Mesothelial cell of epicardium (in vitro differentiated cells): ENCODE measurements around the gene LRRN3. TPM values are rescaled to one million over a fixed set of nuclear protein-coding genes. Genes with fewer than 3 reads are reported as not detected.

Source experiments
- DNase-seq, 2 experiments: peaks; one replicate each; pipeline ENCODE4 v3.0.0; 2021; ENCODE audit warnings: low spot score in 2 of 2; ENCODE audit not compliant: unreplicated experiment in 2 of 2
- H3K27ac Mint-ChIP-seq: 2 replicates; pipeline ENCODE4 v1.8.0; 2021; ENCODE audit warnings: mixed read lengths
- H3K27me3 Mint-ChIP-seq: 2 replicates; pipeline ENCODE4 v1.8.0; 2021; ENCODE audit warnings: low read depth, mixed read lengths
- H3K36me3 Mint-ChIP-seq: 2 replicates; pipeline ENCODE4 v1.8.0; 2021; ENCODE audit warnings: mixed read lengths
- H3K4me1 Mint-ChIP-seq: 2 replicates; pipeline ENCODE4 v1.8.0; 2021; ENCODE audit warnings: mixed read lengths
- H3K4me3 Mint-ChIP-seq: 2 replicates; pipeline ENCODE4 v1.8.0; 2021; ENCODE audit warnings: mild to moderate bottlenecking, moderate library complexity, mixed read lengths
- H3K9me3 Mint-ChIP-seq: 2 replicates; pipeline ENCODE4 v1.8.0; 2021; ENCODE audit warnings: mixed read lengths
- total RNA-seq: library from RNA; stranded (reverse); gene quantifications from 3 replicates; pipeline ENCODE4 v1.2.1, GENCODE V29; 2021
- TF ChIP-seq, protein P1 (sequence below): fragments of 200-600 bp; sonication (generic); IDR thresholded peaks from one replicate; pipeline ENCODE4 v1.5.0; 2021; ENCODE audit warnings: antibody characterized with exemption; ENCODE audit not compliant: unreplicated experiment

The LRRN3 gene
- total RNA-seq, 1 donor from 2014 or later: 9.4 TPM

DNA sequence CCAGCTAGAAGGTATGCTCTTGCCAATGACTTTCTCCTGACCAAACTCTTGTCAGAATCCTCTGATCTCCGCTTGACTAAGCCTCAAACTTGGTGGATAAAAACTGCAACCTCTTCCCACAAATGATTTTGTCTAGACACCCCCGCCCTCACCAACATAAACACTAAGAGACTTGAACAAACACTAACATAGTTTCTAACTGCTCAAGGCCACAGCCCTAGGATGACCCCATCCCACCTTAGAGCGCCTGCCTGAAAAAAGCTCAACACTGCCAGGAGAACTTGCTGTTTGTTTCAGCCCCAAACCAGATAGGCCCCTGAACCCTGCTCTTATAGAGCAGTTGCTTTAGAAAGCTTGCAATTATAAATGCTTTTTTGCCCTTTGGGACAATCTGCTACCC is 71.8 kb downstream of the LRRN3 start:
- Mint-ChIP-seq H3K4me1 (no peaks in the 10 kb centered on the region), H3K9me3 (no peaks in the 10 kb centered on the region), H3K4me3 (no peak overlapping the region), H3K36me3 (no peaks in the 10 kb centered on the region), H3K27me3 (no peaks in the 10 kb centered on the region), H3K27ac (no peak overlapping the region)
- no peak for DNase-seq
- TF ChIP-seq, protein P1, sequence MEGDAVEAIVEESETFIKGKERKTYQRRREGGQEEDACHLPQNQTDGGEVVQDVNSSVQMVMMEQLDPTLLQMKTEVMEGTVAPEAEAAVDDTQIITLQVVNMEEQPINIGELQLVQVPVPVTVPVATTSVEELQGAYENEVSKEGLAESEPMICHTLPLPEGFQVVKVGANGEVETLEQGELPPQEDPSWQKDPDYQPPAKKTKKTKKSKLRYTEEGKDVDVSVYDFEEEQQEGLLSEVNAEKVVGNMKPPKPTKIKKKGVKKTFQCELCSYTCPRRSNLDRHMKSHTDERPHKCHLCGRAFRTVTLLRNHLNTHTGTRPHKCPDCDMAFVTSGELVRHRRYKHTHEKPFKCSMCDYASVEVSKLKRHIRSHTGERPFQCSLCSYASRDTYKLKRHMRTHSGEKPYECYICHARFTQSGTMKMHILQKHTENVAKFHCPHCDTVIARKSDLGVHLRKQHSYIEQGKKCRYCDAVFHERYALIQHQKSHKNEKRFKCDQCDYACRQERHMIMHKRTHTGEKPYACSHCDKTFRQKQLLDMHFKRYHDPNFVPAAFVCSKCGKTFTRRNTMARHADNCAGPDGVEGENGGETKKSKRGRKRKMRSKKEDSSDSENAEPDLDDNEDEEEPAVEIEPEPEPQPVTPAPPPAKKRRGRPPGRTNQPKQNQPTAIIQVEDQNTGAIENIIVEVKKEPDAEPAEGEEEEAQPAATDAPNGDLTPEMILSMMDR: no peak

DNA sequence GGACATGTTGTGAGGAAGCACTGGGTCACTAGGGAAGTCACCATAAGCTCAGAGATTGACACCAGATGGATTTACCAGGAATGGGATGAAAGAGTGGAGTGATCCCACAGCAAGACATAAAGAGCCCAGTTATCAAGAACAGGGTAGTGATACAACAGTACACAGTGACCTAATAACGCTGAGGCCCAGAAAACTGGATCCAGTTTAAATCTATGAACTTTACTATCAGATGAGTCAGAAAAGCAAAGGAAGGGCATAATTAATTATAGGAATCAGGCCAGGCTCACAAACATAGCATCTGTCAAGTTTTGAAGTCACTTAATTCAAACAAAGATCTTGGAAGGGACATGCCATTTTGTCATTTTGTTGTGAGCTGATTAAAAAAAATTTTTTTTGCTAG is 73.5 kb downstream of the LRRN3 start:
- no peaks in the 10 kb centered on the region for H3K36me3 Mint-ChIP-seq
- no peaks in the 10 kb centered on the region for H3K9me3 Mint-ChIP-seq
- DNase-seq: no peak
- no peak overlapping the region for H3K4me3 Mint-ChIP-seq
- H3K27ac Mint-ChIP-seq: no peak overlapping the region
- H3K27me3 Mint-ChIP-seq: no peaks in the 10 kb centered on the region
- TF ChIP-seq, protein P1: no peak
- H3K4me1 Mint-ChIP-seq: peaks cover 6% of the 10 kb centered on the region

DNA sequence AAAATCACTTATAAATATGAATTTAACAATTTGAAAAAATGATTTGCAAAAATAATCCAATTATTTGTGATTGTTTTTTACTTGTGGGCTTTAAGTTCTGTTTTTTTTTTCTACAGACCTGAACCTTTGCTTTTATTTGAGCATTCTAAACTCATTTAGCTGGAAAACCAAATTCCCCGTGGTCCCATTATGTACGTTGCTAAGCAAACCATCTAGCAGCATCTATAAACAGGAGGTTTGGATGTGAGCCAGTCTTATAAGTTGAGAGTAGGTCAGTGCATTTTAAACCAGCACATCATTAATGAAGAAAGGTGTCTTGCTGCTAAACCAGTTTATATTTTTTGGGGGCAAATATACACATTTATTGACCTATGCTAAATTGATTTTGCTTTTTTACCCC is 77.3 kb downstream of the LRRN3 start:
- no peaks in the 10 kb centered on the region for H3K27me3 Mint-ChIP-seq
- peaks cover 19% of the 10 kb centered on the region for H3K4me1 Mint-ChIP-seq
- no peaks in the 10 kb centered on the region for H3K36me3 Mint-ChIP-seq
- DNase-seq: no peak
- H3K27ac Mint-ChIP-seq: peak overlapping the region; percentile 15
- TF ChIP-seq, protein P1: no peak
- H3K9me3 Mint-ChIP-seq: no peaks in the 10 kb centered on the region
- no peak overlapping the region for H3K4me3 Mint-ChIP-seq

DNA sequence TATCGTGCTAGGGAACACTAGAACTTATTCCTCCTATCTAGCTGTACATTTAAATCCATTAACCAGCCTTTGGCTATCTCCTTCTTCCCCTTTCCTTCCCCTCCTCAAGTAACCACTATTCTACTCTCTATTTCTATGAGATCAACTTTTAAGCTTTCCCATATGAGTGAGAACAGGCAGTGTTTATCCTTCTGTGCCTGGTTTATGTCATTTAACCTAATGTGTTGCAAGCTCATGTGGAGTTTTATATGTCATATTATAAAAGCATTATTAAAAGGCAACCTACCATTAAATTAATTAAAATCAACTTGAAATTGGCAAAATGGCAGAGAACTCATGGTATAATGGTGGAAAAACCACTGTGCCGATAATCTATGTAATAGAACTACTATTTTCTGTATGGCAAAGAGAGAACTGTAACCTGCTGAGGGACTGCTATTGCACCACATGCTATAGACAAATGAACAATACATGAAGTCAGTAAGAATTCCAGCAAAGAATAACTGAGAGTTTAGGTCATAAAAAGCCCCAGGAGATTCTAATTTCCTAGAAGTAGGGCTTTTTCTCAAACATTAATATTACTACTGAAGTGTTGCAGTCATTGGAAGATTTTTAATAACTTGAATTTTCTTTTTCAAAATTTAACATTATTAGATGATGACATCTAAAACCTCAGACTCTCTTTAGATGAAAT is 81.8 kb downstream of the LRRN3 start:
- Mint-ChIP-seq H3K27me3 (no peaks in the 10 kb centered on the region), H3K4me3 (no peak overlapping the region), H3K27ac (peak overlapping the region; percentile 77), H3K9me3 (peaks cover 13% of the 10 kb centered on the region), H3K36me3 (peaks cover 8% of the 10 kb centered on the region), H3K4me1 (peaks cover 28% of the 10 kb centered on the region)
- DNase-seq: no peak
- TF ChIP-seq, protein P1: no peak

DNA sequence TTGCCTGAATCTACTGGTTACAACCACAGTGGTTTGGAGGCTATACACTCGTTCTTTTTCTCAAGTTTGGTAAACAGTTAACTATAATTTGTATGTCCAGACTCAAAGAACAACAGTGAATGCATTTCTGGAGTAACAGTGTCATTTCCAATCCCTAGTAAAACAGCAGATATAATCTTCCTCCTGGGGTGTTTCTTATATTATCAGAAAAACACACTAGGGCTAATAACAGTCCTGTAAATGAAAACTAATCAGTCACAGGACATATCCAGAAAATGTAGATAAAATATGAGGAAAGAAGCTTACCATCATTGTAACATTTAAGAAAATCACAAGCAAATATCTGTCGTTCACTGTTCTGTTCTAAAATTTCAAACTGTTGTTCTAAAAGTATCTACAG is 82.6 kb downstream of the LRRN3 start:
- peaks cover 16% of the 10 kb centered on the region for H3K9me3 Mint-ChIP-seq
- peaks cover 10% of the 10 kb centered on the region for H3K36me3 Mint-ChIP-seq
- H3K27ac Mint-ChIP-seq: no peak overlapping the region
- TF ChIP-seq, protein P1: no peak
- peaks cover 23% of the 10 kb centered on the region for H3K4me1 Mint-ChIP-seq
- H3K4me3 Mint-ChIP-seq: no peak overlapping the region
- no peak for DNase-seq
- H3K27me3 Mint-ChIP-seq: no peaks in the 10 kb centered on the region
